ENCODE data around the gene ELL2.
A peak's percentile ranks its signal among the peaks of the same experiment; 100 is the strongest.
"Not testable (repeated sequence)": the region's sequence is repeated elsewhere in the genome, so short reads cannot be mapped to it uniquely, and the experiment has no call there.

Gene ELL2

GRCh38 chr5:95906398-95906797 is 55.3 kb downstream of the ELL2 start:
- DNase-seq: not testable (repeated sequence)

- DNase-seq: no peak
Measured at GRCh38 chr5:95904827-95905226, 56.8 kb downstream of the ELL2 start.

GRCh38 chr5:95903838-95904237 is 57.8 kb downstream of the ELL2 start:
- DNase-seq: no peak

GRCh38 chr5:95901676-95902627 is 59.7 kb downstream of the ELL2 start:
- DNase-seq: no peak

GRCh38 chr5:95900383-95900958 is 61.2 kb downstream of the ELL2 start:
- DNase-seq: no peak

DNA sequence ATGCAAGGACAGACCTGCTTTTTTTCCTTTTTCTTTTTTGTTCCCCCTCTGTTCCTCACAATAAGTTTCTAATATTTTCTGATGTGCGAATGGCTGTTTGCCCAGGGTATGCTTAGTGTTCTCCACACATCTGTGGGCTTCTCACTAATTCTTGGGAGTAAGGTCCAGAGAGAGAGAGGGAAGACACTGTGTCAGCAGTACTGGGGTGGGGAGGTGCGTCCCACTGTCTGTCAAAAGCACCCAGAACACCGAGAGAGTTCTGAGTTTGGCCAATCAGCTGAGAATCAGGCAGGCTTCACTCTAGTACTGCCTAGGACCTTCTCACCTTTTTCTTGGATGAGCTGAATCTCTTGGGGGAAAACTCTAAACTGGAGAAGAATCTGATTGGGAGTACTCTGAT is 61.8 kb downstream of the ELL2 start:
- DNase-seq: no peak

GRCh38 chr5:95899006-95899405 is 62.6 kb downstream of the ELL2 start:
- no peak for DNase-seq

DNA sequence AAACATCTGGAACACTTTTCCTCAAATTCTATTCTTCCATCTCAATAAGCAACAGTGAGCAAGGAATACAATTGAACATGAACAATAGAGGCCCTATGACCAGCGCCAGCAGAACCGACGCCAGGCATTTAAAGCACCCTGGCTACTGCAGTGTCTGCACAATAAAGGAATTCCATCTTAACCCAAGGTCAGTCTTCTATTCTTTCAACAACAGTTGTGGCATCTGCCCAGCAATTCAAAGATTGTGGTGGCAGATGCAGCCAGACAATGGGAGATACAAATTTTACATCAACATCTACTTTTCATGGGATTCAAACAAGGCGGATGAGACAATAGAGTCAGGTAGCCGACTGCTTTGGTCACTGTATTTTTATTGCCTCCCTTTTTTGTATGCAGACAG is 65.9 kb downstream of the ELL2 start:
- DNase-seq: no peak

GRCh38 chr5:95895251-95895650 is 66.4 kb downstream of the ELL2 start:
- no peak for DNase-seq

DNA sequence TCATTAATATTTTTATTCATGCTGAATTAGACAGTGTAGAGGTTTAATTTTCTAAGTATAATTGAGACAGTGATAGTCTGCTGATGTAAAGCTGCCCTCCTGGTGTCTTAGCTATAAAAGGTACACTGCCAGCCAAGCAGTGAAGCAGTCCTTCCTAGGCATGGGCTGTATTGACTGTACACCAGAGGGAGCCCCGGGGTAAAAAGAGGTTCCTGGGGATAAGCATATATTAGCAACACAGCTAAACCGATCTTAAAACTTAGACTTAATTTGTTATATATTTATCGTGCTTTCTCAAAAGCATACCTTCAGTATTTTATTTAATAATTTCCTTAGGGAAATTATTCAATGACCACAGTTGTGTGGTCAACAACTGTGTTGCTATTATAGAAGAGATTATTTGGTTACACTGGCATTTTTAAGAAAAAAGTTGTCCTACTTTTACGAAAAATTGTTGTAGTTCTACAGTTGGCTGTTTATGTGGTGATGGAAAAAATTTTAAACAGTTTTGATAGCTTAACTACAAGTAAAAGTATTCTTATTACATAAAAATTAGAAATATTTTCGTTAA is 68.8 kb downstream of the ELL2 start:
- peak; percentile 15 to 20 for DNase-seq

GRCh38 chr5:95891499-95891898 is 70.2 kb downstream of the ELL2 start:
- DNase-seq: no peak

GRCh38 chr5:95889076-95889475 is 72.6 kb downstream of the ELL2 start:
- no peak for DNase-seq

DNA sequence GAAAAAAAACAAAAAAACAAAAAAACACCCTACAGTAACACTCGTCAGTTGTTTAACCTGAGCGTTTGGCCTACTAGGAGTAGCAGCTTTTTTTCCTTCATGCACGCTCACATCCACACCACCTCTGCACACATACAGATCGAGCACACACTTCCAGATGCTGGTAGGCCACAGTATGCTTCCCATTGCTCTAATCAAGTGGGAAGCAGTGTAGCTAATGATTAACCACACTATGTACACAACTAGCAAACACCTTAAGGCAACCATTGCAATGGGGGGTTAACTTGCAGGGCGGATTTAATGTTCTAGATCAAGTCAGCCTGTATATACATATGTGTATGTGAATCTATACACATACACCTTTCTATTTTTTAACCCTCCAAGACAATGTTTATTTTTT is 73.7 kb downstream of the ELL2 start:
- DNase-seq: no peak

GRCh38 chr5:95886340-95887044 is 75.2 kb downstream of the ELL2 start:
- DNase-seq: no peak

GRCh38 chr5:95884511-95884910 is 77.1 kb downstream of the ELL2 start:
- no peak for DNase-seq

- DNase-seq: no peak
Measured at GRCh38 chr5:95884017-95884325, 77.7 kb downstream of the ELL2 start.

DNA sequence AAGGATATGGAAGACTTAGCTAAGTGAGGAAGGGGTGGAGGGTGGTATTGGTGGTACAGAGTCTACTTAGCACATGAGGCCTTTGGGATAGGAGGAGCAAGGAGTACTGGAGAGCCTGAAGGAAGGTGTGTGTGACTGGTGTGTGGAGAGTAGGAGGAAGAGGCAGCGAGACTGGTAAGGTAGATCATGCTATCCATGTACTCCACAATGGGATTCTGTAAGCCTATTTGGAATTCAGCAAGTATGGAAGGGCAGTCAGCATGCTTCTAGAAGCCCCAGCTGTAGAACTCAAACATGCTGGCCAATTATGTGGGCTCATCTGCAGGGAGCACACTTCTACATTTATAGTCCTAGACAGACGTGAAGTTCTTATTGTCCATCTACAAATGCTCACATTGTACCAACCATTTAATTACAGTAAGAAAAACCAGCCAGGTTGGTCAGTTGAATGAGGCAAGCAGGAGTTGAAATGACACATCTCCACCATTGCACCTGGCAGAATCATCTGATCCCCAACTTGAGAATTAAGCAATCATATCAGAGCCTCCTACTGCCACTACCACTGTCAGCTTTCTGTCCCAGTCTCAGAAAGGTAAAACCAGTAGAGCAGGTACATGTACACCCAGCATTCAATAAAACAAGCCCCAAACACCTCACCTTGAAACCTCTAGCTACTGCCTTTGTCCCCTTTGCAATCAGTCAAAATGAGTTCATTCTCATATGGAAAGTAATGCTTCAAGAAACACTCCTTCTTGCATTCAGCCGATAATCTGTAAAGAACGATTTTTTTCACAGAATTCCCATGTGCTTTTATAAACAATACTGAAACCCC is 78.2 kb downstream of the ELL2 start:
- no peak for DNase-seq

- DNase-seq: no peak
Measured at GRCh38 chr5:95881833-95882232, 79.8 kb downstream of the ELL2 start.

- no peak for DNase-seq
Measured at GRCh38 chr5:95880081-95880926, 81.3 kb downstream of the ELL2 start.

DNA sequence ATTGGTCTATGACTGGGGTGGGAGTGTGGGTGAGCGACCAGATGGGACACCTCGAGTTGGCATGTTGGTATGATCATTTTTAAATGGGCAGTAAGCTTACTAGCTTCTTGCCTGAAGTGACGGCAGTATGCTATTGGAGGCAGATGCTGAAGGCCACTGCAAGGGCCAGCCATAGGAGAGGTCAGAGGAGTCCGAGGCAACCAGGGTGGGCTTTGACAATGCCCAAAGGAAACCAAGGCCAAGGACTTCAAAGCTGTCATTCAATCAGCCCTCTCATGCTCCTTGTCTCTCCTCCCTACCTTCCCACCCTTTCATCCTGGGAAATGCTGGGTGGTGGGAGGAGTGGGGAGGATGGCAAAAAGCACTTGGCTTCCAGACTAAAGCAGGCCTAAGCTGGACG is 82.0 kb downstream of the ELL2 start:
- no peak for DNase-seq

GRCh38 chr5:95878417-95879323 is 83.0 kb downstream of the ELL2 start:
- no peak for DNase-seq

Measured in CD4-positive, alpha-beta T cell treated with Interferon alpha-2 for 1 hour (primary cell).